Measurements from ENCODE around the gene GDF15.

DNA sequence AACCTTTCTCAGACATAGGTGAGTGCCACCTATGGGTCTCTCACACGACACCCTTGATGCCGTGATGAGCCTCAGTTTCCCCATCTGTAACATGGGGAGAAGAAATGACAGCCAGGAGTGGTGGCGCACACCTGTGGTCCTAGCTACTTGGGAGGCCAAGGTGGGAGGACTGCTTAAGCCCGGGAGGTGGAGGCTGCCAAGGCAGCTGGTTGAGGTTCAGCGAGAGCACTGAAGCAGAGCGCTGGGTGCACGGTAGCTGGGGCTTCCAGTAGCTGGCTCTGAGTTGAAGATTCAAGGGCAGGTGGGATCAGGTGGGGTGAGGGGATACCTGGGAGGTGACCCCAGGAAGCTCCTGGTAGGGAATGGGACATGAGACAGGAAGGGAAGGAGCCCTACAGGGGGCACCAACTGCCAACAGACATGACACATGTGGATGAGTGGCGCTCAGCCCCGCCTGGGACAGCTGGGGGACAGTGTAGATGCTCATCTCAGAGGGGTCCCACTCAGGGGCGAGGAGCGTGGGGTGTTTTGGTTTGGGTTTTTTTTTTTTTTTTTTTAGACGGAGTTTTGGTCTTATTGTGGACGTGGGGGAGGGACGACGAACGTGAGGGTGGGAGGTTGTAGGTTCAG lies 26.8 kb downstream of the GDF15 start:
- TF ChIP-seq, protein P1, sequence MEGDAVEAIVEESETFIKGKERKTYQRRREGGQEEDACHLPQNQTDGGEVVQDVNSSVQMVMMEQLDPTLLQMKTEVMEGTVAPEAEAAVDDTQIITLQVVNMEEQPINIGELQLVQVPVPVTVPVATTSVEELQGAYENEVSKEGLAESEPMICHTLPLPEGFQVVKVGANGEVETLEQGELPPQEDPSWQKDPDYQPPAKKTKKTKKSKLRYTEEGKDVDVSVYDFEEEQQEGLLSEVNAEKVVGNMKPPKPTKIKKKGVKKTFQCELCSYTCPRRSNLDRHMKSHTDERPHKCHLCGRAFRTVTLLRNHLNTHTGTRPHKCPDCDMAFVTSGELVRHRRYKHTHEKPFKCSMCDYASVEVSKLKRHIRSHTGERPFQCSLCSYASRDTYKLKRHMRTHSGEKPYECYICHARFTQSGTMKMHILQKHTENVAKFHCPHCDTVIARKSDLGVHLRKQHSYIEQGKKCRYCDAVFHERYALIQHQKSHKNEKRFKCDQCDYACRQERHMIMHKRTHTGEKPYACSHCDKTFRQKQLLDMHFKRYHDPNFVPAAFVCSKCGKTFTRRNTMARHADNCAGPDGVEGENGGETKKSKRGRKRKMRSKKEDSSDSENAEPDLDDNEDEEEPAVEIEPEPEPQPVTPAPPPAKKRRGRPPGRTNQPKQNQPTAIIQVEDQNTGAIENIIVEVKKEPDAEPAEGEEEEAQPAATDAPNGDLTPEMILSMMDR (IDR thresholded peaks at IDR 0.05 in 2 of 3, conservative IDR thresholded peaks at IDR 0.05 in 1 of 3; ENCODE audit: borderline replicate concordance in 1 of 3, insufficient read depth in 1 of 3, low read depth in 2 of 3, low read length in 2 of 3) = no peak
- TF ChIP-seq POLR2A (IDR thresholded peaks at IDR 0.05; ENCODE audit: borderline replicate concordance, extremely low read depth, insufficient read depth, insufficient read length) (no peak), JUND (IDR thresholded peaks at IDR 0.05) (no peak), ELF1 (IDR thresholded peaks at IDR 0.05; ENCODE audit: borderline replicate concordance, low read depth) (no peak), SP1 (IDR thresholded peaks at IDR 0.05; ENCODE audit: low read depth) (no peak), EGR1 (IDR thresholded peaks at IDR 0.05; ENCODE audit: low read depth) (no peak), EZH2phosphoT487 (IDR thresholded peaks at IDR 0.05; ENCODE audit: borderline replicate concordance) (no peak)

All from HCT116 (cell line).